Stimulated activated CD4-positive, alpha-beta T cell treated with anti-CD3 and anti-CD28 coated beads, Interleukin-4, amount 100 ng/mL, for 4 hours (primary cell): ENCODE measurements around the gene STYX.

Experiments used
- DNase-seq, 2 experiments: peaks; one replicate each; pipeline ENCODE4 v3.0.0-alpha.2; 2020

STYX gene

DNA sequence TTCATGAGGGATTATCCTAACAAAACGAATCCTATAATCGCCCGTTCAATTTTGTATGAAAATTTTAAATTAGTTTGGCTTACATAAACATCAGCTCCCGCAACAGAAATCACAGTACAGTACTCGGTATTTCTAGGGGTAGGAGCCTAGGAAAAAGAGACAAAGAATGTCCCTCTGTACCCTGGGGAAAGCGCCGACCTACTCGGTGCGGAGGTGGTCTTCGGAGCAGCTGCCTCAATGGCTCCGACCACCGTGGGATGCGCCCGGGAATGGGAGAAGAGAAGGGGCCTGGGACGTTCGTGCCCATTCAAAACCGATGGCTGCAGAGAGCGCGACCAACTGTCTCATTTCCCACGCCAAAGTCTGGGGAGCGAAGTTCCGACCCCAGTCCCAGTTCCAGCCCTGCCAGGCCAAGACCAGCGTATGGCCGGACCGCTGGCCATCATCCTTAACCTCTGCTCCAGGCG lies 60.8 kb downstream of the STYX start:
- no peak for DNase-seq

DNA sequence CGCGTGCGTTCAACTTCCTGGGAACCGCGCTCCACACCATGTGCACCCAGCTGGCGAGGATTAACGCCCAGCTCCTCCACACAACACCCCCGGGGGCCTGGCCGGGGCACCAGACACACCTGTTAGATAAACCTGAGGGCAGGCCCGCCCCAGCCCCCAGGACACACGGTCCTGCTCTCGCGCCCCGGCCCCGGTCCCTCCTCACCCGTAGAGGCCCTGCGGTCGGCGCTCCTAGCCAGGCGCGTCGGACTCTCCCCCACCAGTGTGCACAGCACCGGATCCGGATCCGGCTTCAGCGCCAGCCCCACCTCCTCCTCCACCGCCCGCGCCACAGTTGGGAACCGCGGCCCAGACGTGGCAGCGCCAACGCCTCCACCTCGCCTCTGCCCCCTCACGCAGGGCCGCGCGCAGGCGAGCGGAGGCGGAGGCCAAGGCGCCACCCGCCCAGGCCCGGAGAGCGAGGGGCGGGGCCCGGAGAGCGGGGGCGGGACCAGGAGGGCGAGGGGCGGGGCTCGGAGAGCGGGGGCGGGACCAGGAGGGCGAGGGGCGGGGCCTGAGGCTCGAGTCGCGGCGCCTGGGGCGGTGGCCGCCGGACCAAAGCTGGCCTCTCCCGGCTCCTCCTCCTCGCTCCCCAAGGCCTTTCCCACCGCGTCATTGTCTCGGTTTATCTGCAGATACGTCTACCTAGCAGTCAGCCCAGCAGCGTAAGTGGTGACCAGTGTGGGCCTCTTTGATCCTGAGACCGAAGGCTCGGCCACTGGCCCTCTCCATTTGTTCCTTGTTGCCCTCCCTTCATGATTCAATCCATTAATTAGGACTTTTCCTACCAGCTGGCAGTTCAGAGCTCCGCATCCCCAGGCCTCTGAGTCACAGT lies 61.5 kb downstream of the STYX start, which contains the start of gene GNPNAT1:
GNPNAT1 (minus strand) TSS at position 385 of the 874 bp plus-strand sequence. CDS start 6,957 bp downstream, outside the sequence.
- DNase-seq = peak; percentile 80 to 90

DNA sequence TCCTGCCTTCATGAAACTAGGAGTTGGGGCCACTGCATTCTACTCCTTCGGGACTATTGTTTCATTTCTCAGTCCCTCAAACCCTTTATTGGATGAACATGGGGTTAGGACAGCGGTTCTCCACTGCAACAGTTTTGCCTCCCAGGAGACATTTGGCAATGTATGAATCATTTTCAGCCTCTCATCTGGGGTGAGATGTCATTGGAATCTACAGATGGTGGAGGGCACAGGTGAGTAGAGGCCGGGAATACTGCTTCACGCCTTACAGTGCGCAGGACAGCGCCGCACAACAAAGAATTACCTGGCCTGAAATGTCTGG lies 62.1 kb downstream of the STYX start:
- DNase-seq = no peak

DNA sequence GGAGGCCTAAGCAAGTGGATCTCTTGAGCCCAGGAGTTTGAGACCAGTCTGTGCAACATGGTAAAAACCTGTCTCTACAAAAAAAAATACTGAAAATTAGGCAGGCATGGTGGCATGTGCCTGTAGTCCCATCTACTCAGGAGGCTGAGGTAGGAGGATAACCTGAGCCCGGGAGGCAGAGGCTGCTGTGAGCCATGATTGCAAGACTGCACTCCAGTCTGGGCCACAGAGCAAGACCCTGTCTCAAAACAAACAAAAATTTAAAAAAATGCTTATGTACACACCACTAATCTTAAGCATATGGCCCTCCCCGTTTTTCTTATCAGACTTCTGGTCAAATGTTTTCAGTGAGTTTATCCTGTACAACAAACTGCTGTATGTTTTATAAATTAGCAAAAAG lies 63.1 kb downstream of the STYX start:
- no peak for DNase-seq

DNA sequence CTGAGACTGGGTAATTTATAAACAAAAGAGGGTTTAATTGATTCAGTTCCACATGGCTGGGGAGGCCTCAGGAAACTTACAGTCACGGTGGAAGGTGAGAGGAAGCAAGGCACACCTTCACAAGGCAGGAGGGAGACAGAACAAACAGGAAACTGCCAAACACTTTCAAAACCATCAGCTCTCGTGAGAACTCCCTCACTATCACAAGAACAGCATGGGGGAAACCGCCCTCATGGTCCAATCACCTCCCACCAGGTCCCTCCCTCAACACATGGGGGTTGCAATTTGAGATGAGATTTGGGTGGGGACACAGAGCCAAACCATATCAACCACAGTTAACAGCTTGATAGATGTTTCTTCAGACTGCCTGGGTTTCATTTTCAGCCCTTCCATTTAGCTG lies 67.7 kb downstream of the STYX start:
- DNase-seq = no peak

DNA sequence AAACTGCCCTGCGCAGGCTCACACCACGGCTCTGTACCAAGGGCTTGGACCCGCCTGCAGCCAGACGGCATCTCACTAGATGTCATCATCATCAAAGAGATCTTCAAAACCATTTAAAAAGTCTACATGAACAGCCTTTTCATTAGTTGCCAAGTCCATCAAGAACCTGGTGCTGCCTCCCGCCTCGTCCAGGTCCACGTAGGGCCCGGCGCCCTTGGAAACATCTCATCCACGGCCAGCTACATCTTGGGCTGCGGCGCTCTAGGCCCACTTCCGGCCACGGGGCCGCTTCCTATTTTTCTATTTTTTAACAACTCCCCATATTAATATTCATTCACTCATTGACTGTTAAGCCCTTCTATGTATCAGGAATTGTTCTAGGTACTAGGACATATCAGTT lies 68.9 kb downstream of the STYX start:
- no peak for DNase-seq

DNA sequence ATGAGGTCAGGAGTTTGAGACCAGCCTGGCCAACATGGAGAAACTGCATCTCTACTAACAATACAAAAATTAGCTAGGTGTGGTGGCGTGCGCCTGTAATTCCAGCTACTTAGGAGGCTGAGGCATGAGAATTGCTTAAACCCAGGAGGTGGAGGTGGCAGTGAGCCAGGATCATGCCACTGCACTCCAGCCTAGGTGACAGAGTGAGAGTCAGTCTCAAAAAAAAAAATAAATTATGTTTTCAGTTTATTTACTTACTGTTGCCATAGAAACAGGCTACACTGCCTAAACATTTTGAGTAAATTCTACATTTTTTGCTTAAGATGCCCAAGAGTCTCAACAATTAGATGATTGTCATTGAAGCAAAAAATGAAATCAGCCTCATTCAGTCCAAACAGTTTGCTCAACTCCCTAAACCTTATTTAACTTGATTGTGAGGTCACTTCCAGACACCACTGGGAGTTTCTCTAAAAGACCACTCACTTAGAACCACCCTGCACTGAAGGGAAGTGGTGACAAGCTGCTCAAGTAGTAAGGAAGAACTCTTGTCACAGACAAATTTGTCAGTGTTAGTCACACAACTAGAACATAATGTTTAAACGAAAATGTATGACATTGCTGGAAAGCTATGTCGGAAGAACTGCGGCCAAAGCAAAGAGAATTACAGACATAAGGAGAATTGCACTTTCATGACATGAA lies 71.2 kb downstream of the STYX start:
- DNase-seq = no peak

DNA sequence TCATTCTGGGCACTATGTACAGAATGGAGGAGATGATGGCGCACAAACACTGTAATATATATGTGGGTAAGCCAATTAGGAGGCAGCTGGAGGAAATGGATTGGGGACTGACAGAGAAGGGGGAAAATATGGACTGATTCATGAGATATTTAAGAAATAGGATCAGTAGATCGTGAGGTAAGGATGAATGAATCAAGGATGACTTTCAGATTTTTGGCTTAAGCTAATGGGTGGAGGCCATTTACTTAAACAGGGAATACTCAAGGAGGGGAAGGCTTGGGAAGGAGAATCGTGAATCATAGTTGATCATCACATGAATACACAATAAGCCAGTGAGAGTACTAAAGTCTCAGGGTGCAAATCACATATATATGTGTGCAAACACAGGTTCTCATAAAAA lies 72.6 kb downstream of the STYX start:
- no peak for DNase-seq

DNA sequence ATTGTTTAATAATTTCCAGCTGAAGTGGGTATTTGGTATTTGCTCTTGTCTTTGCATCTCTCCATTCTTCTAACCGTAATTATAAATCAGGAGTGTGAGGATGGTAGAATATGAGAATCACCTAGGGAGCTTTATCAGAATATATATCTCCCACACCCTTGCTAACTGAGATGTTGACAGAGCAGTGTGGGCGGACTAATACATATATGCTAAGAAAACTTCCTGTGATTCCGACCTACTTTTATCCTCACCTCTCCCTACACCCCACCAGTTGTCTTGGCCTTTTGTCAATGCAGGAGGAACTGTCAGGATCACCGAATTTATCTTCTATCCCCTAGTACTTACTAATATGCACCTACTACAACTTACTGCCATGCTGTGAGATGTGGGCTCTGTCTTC lies 76.1 kb downstream of the STYX start:
- no peak for DNase-seq

DNA sequence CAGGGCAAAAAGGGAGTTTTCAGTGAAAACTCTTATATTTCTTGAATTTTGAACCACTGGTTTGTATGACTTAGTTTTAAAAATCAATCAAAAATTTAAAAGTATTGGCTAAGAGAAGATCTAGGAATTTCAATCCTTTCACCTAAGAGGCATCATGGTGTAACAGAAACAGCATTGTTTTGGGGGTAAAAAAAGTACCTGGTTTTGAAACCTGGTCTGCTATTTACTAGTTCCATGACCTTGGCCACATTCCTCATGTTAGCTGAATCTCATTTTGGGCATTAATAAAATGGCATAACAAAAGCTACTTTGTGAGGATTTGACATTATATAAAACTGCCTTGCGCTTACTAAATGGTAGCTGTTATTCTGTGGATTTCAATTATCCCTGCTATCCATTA lies 78.1 kb downstream of the STYX start:
- no peak for DNase-seq

DNA sequence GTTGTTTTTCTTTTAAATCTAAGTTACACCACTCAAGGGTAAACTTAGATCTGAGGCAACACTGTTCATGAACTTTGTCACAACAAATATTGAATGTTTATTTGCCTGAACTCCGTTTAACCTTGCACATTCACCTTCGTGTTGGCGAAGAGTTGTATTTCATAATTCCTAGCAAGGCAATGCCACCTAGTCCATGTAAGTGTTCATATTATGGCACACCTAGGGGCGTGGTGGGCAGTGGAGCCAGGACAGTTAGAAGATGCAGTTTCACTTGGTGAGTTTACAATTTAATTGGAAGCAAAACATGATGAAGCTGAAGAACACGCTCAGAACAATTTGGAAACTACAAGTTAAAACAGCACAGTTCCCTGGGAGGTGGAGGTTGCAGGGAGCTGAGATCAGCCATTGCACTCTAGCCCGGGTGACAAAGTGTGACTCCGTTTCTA lies 91.9 kb downstream of the STYX start:
- no peak for DNase-seq

DNA sequence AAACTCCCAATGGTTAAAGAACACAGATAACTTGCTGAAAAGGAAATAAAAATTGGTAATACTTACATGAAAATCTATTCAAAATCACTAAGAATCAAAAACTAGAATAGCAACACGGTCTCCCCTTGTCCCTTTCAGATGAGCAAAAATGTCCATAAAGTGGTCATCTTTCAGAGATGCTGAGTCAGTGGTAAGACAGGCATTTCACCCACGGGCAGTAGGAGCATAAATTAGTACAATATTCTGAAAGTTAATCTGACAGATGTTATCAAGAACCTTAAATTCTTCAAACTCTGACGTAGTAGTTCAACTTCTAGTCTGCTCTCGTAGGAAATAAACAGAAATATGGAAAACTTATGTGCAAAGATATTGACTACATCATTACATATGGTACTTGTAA lies 94.5 kb downstream of the STYX start:
- DNase-seq = no peak
